Calu3 (cell line): ENCODE data around the gene DLG2. TPM values are rescaled to one million over a fixed set of nuclear protein-coding genes. Genes with fewer than 3 reads are reported as not detected.

Experiments
- BruUV-seq: library from RNA; stranded (reverse); fragments of 400-500 nt; replicated peaks from 2 replicates; lab custom pipeline; 2021; lab: Mats Ljungman, UMichigan
- CTCF ChIA-PET: fragments of 300-600 bp; sonication (Branson Sonifier 250); formaldehyde crosslinking; loops from one replicate; lab custom pipeline; 2022; ENCODE audit warnings: antibody characterized with exemption; lab: Charles Lee
- DNase-seq: peaks from one replicate; pipeline ENCODE4 v3.0.0; 2022
- H3K27ac Mint-ChIP-seq: one replicate; pipeline ENCODE4 v1.8.0; 2022; ENCODE audit warnings: mixed read lengths; ENCODE audit not compliant: unreplicated experiment
- H3K27me3 Mint-ChIP-seq: one replicate; pipeline ENCODE4 v1.8.0; 2022; ENCODE audit warnings: mixed read lengths; ENCODE audit not compliant: unreplicated experiment
- H3K36me3 Mint-ChIP-seq: one replicate; pipeline ENCODE4 v1.8.0; 2022; ENCODE audit warnings: mild to moderate bottlenecking, moderate library complexity, mixed read lengths; ENCODE audit not compliant: insufficient read depth, unreplicated experiment
- H3K4me1 Mint-ChIP-seq: one replicate; pipeline ENCODE4 v1.8.0; 2022; ENCODE audit warnings: mild to moderate bottlenecking, low read depth, mixed read lengths; ENCODE audit not compliant: unreplicated experiment
- H3K4me3 Mint-ChIP-seq: one replicate; pipeline ENCODE4 v1.8.0; 2022; ENCODE audit warnings: mild to moderate bottlenecking, low read depth, moderate library complexity, mixed read lengths; ENCODE audit not compliant: unreplicated experiment
- H3K9me3 Mint-ChIP-seq: one replicate; pipeline ENCODE4 v1.8.0; 2022; ENCODE audit warnings: low read depth, mixed read lengths; ENCODE audit not compliant: unreplicated experiment
- CTCF ChIP-seq: fragments of 200-600 bp; IDR thresholded peaks from one replicate; pipeline ENCODE4 v1.8.0; 2022; ENCODE audit warnings: antibody characterized with exemption; ENCODE audit not compliant: unreplicated experiment
- intact Hi-C: fragments of 100-400 bp; cut with micrococcal nuclease; formaldehyde crosslinking; loops from one replicate; pipeline ENCODE4 v1.10.0; 2022; ENCODE audit not compliant: unreplicated experiment
- total RNA-seq: library from RNA; stranded (reverse); gene quantifications from 2 replicates; pipeline ENCODE4 v1.2.3, GENCODE V29; 2022

DLG2 gene
- total RNA-seq, 1 experiment from 2014 or later, result 0.71 TPM

GRCh38 chr11:84224042-84224441 lies 1403.1 kb downstream of the DLG2 start:
- Mint-ChIP-seq H3K27me3 (no peaks in the 10 kb centered on the region), H3K27ac (no peak overlapping the region), H3K4me1 (no peaks in the 10 kb centered on the region), H3K36me3 (no peaks in the 10 kb centered on the region), H3K4me3 (no peak overlapping the region), H3K9me3 (peaks cover 3% of the 10 kb centered on the region)
- CTCF ChIA-PET, result no interaction called here
- no peak for TF ChIP-seq CTCF
- intact Hi-C loops, result no loop called here
- no TSS peak for BruUV-seq
- no peak for DNase-seq

- BruUV-seq, result no TSS peak
- no peak for TF ChIP-seq CTCF
- no peaks in the 10 kb centered on the region for H3K36me3 Mint-ChIP-seq
- no peaks in the 10 kb centered on the region for H3K4me1 Mint-ChIP-seq
- peaks cover 4% of the 10 kb centered on the region for H3K9me3 Mint-ChIP-seq
- CTCF ChIA-PET, result no interaction called here
- H3K27me3 Mint-ChIP-seq, result no peaks in the 10 kb centered on the region
- no peak for DNase-seq
- H3K4me3 Mint-ChIP-seq, result no peak overlapping the region
- intact Hi-C loops, result no loop called here
- no peak overlapping the region for H3K27ac Mint-ChIP-seq
Observed at GRCh38 chr11:84218318-84218717, 1408.8 kb downstream of the DLG2 start.

GRCh38 chr11:84215672-84216071 lies 1411.5 kb downstream of the DLG2 start:
- H3K36me3 Mint-ChIP-seq, result no peaks in the 10 kb centered on the region
- H3K27ac Mint-ChIP-seq, result no peak overlapping the region
- H3K9me3 Mint-ChIP-seq, result peaks cover 4% of the 10 kb centered on the region
- H3K27me3 Mint-ChIP-seq, result no peaks in the 10 kb centered on the region
- CTCF ChIA-PET, result no interaction called here
- no peak for DNase-seq
- H3K4me1 Mint-ChIP-seq, result no peaks in the 10 kb centered on the region
- H3K4me3 Mint-ChIP-seq, result no peak overlapping the region
- TF ChIP-seq CTCF, result no peak
- no TSS peak for BruUV-seq
- intact Hi-C loops, result no loop called here

GRCh38 chr11:84214557-84214956 lies 1412.6 kb downstream of the DLG2 start:
- CTCF ChIA-PET, result no interaction called here
- BruUV-seq, result no TSS peak
- DNase-seq, result no peak
- Mint-ChIP-seq H3K27ac (no peak overlapping the region), H3K4me3 (no peak overlapping the region), H3K36me3 (no peaks in the 10 kb centered on the region), H3K4me1 (no peaks in the 10 kb centered on the region), H3K9me3 (peaks cover 4% of the 10 kb centered on the region), H3K27me3 (no peaks in the 10 kb centered on the region)
- intact Hi-C loops, result no loop called here
- TF ChIP-seq CTCF, result no peak
